Chondrocyte (in vitro differentiated cells): Measurements from ENCODE around the gene NPY1R. TPM values are rescaled to one million over a fixed set of nuclear protein-coding genes. Genes with fewer than 3 reads are reported as not detected.

ENCODE experiments used
- DNase-seq: peaks from one replicate; pipeline ENCODE4 v3.0.0; 2021; ENCODE audit warnings: mixed read lengths, low spot score
- H3K27ac Mint-ChIP-seq: one replicate; pipeline ENCODE4 v1.8.0; 2021; ENCODE audit warnings: mild to moderate bottlenecking, moderate library complexity, mixed read lengths; ENCODE audit not compliant: unreplicated experiment
- H3K27me3 Mint-ChIP-seq: 2 replicates; pipeline ENCODE4 v1.8.0; 2021; ENCODE audit warnings: low read depth, mixed read lengths
- H3K36me3 Mint-ChIP-seq: 2 replicates; pipeline ENCODE4 v1.8.0; 2021; ENCODE audit warnings: low read depth, mixed read lengths
- H3K4me1 Mint-ChIP-seq: 2 replicates; pipeline ENCODE4 v1.8.0; 2021; ENCODE audit warnings: low read depth, mild to moderate bottlenecking, mixed read lengths
- H3K4me3 Mint-ChIP-seq: one replicate; pipeline ENCODE4 v1.8.0; 2021; ENCODE audit warnings: mild to moderate bottlenecking, moderate library complexity, mixed read lengths; ENCODE audit not compliant: unreplicated experiment
- H3K9me3 Mint-ChIP-seq: 2 replicates; pipeline ENCODE4 v1.8.0; 2021; ENCODE audit warnings: low read depth, mixed read lengths
- CTCF ChIP-seq: fragments of 200-600 bp; sonication (generic); IDR thresholded peaks from 2 replicates; pipeline ENCODE4 v1.5.0; 2021; ENCODE audit warnings: antibody characterized with exemption, mild to moderate bottlenecking, moderate library complexity
- total RNA-seq: library from RNA; stranded (reverse); gene quantifications from 3 replicates; pipeline ENCODE4 v1.2.1, GENCODE V29; 2021

NPY1R gene
- total RNA-seq, 1 donor from 2014 or later = 0.22 TPM

- peaks cover 4% of the 10 kb centered on the region for H3K9me3 Mint-ChIP-seq
- no peaks in the 10 kb centered on the region for H3K36me3 Mint-ChIP-seq
- H3K27me3 Mint-ChIP-seq = peaks cover 59% of the 10 kb centered on the region
- no peak for TF ChIP-seq CTCF
- DNase-seq = no peak
- H3K4me3 Mint-ChIP-seq = no peak overlapping the region
- H3K27ac Mint-ChIP-seq = no peak overlapping the region
- H3K4me1 Mint-ChIP-seq = peaks cover 14% of the 10 kb centered on the region
Measured at GRCh38 chr4:163335384-163335783, 3.0 kb upstream of the NPY1R start.

GRCh38 chr4:163331629-163332376, 593 bp downstream of the NPY1R start:
- peak; percentile 9 for TF ChIP-seq CTCF
- Mint-ChIP-seq H3K4me1 (peaks cover 14% of the 10 kb centered on the region), H3K36me3 (no peaks in the 10 kb centered on the region), H3K27me3 (peaks cover 50% of the 10 kb centered on the region), H3K9me3 (peaks cover 4% of the 10 kb centered on the region), H3K4me3 (peak overlapping the region; percentile 81), H3K27ac (no peak overlapping the region)
- no peak for DNase-seq

GRCh38 chr4:163330916-163331628, 1.3 kb downstream of the NPY1R start:
- no peak overlapping the region for H3K27ac Mint-ChIP-seq
- no peak for DNase-seq
- H3K27me3 Mint-ChIP-seq = peaks cover 47% of the 10 kb centered on the region
- no peaks in the 10 kb centered on the region for H3K36me3 Mint-ChIP-seq
- peaks cover 4% of the 10 kb centered on the region for H3K9me3 Mint-ChIP-seq
- TF ChIP-seq CTCF = no peak
- peaks cover 14% of the 10 kb centered on the region for H3K4me1 Mint-ChIP-seq
- H3K4me3 Mint-ChIP-seq = peak overlapping the region; percentile 81

GRCh38 chr4:163317110-163317509, 15.3 kb downstream of the NPY1R start:
- H3K27me3 Mint-ChIP-seq = peaks cover 6% of the 10 kb centered on the region

More at GRCh38 chr4:163317110-163317509, 15.3 kb downstream of the NPY1R start:
- no peak overlapping the region for H3K27ac Mint-ChIP-seq
- no peak for TF ChIP-seq CTCF
- H3K4me3 Mint-ChIP-seq = no peak overlapping the region
- H3K4me1 Mint-ChIP-seq = no peaks in the 10 kb centered on the region
- H3K9me3 Mint-ChIP-seq = peaks cover 23% of the 10 kb centered on the region
- H3K36me3 Mint-ChIP-seq = no peaks in the 10 kb centered on the region
- DNase-seq = no peak
